HT-29 (cell line): ENCODE data around the gene GJA3. TPM values are rescaled to one million over a fixed set of nuclear protein-coding genes. Genes with fewer than 3 reads are reported as not detected.

Experiments
- DNase-seq: peaks from one replicate; pipeline ENCODE4 v3.0.0-alpha.2; 2015; ENCODE audit warnings: low spot score
- total RNA-seq: library from RNA; depleted of rRNA; stranded (reverse); fragments of >200 nt; shearing (Covaris generic); gene quantifications from 2 replicates; pipeline ENCODE4 v1.2.3, GENCODE V29; 2014

The GJA3 gene
- total RNA-seq, 1 experiment from 2014 or later = 0.43 TPM

DNA sequence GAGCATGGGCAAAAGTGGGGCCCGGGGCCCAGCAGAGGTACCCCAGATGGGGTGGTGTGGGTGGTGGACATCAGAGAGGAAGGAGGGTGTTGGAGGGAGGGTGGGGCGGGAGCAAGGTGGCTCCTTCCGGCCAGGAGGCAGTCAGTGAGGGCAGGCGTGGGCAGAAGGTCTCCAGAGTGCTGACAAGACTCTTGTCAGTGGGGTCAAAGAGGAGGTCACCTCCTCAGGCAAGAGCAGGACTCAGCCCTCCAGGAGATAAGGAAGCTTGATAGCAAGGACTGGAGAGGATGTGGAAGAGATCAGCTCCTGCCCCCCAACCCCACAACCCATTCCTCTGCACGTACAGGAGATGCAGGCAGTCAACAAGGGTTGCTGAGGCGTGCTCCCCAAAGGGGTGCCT, 9.8 kb downstream of the GJA3 start:
- DNase-seq = no peak

GRCh38 chr13:20150561-20150960, 10.3 kb downstream of the GJA3 start:
- no peak for DNase-seq

- no peak for DNase-seq
These were observed 11.1 kb downstream of the GJA3 start for GRCh38 chr13:20149762-20150161.

GRCh38 chr13:20148501-20149183, 12.2 kb downstream of the GJA3 start:
- DNase-seq = no peak

DNA sequence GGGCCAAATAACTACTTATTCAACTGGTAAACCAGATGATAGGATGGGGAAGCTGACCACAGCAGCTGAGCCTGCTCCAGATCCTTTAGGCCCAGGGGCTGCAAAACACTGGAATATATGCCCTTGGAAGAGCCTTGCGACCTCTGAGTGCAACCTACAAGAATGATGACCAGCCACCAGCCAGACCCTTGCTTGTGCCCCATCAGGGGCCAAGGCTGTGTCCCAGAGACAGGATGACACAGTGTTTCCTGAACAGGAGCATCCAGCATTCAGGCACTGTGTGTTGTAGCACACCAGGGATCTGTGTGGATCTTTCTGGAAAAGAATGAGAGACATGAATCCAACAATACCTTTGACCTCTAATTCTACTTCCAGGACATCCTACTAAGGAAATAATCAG, 14.5 kb downstream of the GJA3 start:
- no peak for DNase-seq

DNA sequence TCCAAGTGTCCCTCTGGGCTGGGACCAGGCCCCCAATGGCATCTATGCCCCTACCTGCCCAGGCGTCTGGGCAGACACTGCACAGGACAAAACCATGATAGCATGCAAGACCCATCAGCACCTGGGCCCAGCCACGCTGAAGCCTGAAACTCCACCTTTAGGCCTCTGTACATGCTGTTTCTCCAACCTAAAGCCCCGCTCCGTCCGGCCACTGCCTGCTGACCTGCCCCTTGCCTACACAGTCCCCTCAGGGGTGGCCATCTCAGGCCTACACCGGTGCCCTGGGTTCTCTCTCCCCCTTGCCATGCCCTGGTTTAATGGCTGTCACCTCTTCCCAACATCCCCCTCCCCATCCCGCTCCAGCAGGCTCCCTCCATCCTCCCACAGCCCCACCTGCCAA, 15.3 kb downstream of the GJA3 start:
- no peak for DNase-seq

- no peak for DNase-seq
These were observed 16.6 kb downstream of the GJA3 start for GRCh38 chr13:20144141-20144850.

GRCh38 chr13:20142927-20143480, 17.8 kb downstream of the GJA3 start:
- DNase-seq = no peak

GRCh38 chr13:20142023-20142926, 18.6 kb downstream of the GJA3 start:
- DNase-seq = no peak

GRCh38 chr13:20141238-20142022, 19.4 kb downstream of the GJA3 start:
- DNase-seq = no peak

DNA sequence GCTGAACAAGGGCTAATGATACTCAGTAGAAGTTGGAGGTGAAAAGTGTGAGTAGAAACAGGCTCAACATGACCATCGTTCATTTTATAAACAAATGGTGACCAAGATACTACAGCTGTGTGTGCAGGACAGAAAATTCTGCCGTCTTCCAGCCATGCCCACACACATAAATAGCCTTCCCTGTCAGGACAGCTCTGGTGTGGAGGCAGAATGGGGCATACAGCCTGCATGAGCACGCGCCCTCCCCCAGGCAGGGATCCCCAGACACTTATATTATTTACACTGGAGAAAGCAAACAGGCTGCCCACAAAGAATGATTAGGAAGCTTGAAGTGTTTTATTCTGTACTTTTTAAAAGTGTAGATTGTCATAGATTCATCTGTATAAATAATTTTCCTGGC, 20.4 kb downstream of the GJA3 start:
- no peak for DNase-seq

- no peak for DNase-seq
These were observed 23.0 kb downstream of the GJA3 start for GRCh38 chr13:20137875-20138274.

DNA sequence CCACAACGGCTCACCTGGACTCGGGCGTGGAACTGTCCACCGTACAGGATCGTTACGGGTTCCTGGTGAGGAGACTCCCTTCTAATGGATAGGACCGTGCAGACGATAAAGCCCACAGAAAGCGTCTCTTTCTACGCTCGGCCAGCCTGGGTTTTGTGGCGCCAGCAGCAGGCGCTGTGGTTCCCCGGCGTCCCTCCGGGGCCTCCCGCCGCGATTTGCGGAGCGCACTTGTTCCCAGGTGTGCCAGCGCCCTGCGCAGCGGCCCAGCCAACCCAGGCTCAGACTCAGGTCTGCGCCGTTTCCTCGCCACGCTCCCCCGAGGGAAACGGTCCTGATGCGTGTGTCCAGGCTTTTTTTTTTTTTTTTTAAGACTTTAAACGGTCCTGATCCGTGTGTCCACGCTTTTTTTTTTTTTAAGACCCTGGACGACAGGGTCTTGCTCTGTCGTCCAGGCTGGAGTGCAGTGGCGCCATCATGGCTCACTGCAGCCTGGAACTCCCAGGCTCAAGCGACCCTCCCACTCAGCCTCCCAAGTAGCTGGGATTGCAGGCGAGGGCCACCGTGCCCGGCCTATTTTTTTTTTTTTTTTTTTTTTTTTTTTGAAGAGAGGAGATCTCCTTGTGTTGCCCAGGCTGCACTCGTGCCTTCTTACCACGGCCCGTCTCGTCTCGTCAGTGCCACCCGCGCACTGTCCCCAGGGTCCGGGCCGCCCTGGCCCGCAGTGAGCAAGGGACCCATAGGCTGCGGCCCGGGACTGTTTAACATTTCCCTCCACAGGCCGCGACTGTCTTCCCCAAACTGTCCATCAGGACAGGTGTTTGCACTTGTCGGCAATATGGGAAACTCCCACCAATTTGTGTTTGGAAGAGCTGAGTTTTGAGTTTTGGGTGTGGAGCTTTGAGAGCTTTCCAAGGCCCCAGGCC, 23.8 kb downstream of the GJA3 start:
- DNase-seq = peak; percentile 69

- DNase-seq = no peak
These were observed 26.1 kb downstream of the GJA3 start for GRCh38 chr13:20134732-20135131.

DNA sequence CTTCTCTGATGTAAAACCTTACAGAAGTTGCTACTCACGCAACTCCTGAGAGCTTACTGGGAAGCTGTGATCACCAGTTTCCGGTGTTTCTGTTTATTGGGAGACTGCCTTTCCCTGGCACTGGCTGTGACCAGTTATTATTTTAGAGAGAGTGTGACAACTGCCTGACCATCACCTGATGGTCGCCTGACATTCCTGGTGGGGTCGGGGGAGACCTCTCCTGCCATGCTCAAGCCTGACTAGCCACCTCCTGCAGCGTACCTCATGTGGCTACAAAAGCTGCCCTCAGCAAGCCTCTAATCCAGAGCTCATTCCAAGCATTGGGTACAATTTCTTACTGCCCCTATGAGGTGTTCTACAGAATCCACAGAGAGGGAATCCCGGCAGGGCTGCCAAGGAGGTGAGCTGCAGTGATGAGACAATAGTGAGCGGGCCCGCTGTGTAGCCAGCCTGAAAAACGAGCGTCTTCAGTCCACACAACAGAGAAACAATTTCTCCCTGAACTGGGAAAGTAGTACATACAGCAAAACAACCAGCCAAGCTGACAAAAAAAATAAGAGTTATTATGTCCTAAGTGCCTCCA, 28.7 kb downstream of the GJA3 start:
- no peak for DNase-seq

- DNase-seq = no peak
These were observed 29.6 kb downstream of the GJA3 start for GRCh38 chr13:20131057-20131832.

GRCh38 chr13:20130652-20131051, 30.2 kb downstream of the GJA3 start:
- no peak for DNase-seq

DNA sequence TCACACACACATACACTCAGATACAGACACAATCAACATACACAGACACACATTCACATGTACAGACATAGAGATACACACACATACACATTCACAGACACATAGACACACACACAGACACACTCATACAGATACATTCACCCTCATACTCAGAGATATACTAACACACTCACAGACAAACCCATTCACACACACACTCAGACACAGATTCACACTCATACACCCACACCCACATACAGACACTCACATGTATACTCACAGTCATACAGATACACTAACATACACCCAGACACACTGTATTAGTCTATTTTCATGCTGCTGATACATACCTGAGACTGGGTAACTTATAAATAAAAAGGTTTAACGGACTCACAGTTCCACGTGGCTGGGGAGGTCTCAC, 30.8 kb downstream of the GJA3 start:
- no peak for DNase-seq

GRCh38 chr13:20129076-20129475, 31.8 kb downstream of the GJA3 start:
- DNase-seq = no peak
